Measurements from ENCODE around the gene SYNPO2.

- no peak for TF ChIP-seq CTCF (IDR thresholded peaks at IDR 0.05)
- no peak for TF ChIP-seq POLR2A (IDR thresholded peaks at IDR 0.05)
Observed at GRCh38 chr4:118997601-118998000, 108.9 kb downstream of the SYNPO2 start.

Measured in vagina (tissue), 2 donors.